Retina (tissue), 1 donor: ENCODE data around the gene MPC2.
"Not testable (repeated sequence)": the region's sequence is repeated elsewhere in the genome, so short reads cannot be mapped to it uniquely, and the experiment has no call there.

Source experiments
- DNase-seq: peaks from one replicate; pipeline ENCODE4 v3.0.0-alpha.2; 2016

Gene MPC2

DNA sequence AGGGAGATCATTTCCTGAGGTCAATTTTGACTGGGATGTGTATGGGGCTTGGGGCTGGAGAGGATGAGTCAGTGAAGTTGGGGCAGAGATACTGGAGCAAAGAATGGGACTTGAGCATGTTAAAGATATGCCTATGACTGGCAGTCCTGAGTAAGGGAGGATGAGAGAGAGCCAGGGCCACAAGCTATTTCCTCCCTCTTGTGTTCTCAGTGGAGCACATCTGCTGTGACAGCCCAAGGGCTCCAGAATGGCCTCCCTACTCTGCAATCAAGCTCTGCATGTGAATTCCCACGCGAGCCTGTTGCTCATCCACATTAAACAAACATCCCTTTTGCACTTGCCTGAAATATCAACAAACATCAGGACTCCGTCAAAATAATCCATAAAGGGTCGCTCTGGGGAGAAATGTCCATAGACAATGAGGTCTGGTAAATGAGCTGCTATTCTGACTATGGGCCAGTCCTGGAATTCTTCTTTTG is 32.2 kb downstream of the MPC2 start:
- DNase-seq: no peak

DNA sequence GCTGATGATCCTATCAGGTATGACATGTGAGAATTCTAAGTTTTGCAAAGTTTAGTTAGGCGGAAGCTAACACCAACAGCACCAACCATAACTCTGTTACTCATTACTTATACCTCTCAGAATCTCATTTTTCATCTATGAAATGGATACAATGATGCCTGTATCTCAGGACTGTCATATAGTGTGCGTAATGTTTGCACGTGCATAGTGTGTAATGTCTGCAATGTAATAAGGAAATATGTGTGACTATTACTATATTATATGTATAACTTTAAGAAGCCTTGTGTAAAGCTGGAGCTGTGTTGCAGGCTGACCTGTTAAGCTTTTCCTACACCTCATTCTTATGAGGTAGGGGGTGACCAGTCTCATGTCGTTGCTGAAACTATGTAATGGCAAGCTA is 36.0 kb downstream of the MPC2 start:
- DNase-seq: no peak

DNA sequence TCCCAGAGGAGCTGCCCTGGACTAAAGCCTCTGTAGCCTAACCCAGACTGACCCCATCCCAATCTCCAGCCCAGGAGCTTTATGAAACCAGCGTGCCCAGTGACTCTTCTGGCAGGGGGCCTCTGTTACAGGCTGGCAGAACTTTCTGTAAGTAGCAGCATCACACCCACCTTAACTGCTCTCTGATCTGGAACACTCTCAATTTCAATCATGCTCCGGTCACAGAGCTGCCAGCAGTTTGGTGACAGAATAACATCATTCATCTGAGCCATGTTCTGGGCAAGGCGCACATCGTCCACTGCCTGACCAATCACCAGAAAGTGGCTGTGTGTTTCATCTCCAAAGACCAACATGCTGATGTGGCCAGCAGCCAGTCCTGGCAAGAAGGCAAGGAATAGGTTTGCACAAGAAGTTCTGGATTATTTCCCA is 37.6 kb downstream of the MPC2 start:
- no peak for DNase-seq

DNA sequence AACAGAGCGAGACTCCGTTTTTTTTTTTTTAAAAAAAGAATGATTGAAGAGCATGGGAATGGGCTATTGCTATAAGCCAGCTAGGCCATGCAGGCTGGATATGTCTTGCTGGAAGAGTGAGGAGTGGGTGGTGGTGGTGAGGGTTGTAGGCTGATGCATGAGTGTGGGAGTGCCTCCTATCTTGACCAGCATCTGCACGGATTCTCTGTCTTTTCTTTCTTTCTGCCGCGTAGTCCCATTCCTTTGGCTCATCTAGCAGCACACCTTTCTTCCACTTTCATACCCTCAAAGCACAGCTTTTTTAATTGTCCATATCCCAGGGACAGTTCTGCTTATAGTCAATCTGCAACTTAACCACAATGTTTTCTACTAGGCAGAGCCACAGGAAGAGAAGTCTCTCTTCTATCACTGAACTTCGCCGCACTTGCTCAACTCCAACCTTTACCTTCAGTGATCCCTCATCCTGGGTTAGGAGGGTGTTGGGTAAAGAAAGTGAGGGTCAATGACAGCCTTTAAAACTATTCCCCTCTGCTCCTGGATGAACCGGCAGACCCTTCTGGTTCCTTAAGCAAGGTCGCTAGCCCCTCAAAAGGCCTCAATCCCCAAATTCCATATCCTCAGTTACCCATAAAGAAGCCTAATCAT is 38.2 kb downstream of the MPC2 start:
- no peak for DNase-seq

DNA sequence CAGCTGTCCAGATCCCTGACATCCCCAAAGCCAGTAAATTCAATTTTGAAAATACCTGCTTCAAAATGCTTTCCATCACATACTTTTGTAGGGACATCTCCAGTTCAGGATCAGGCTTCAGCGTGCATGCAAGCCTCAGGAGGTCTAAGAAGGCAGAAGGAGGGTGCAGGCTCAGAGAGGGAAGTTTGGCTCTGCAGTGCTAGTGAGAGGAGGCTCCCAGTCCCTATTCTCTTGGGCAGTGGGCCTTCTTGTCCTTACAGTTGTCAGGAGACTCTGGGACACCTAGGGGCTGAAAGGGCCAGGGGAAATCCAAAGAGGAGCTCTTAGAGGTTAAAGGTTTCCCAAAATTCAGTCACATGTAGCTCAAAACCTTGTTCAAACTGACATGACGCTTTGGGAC is 43.1 kb downstream of the MPC2 start:
- DNase-seq: no peak

DNA sequence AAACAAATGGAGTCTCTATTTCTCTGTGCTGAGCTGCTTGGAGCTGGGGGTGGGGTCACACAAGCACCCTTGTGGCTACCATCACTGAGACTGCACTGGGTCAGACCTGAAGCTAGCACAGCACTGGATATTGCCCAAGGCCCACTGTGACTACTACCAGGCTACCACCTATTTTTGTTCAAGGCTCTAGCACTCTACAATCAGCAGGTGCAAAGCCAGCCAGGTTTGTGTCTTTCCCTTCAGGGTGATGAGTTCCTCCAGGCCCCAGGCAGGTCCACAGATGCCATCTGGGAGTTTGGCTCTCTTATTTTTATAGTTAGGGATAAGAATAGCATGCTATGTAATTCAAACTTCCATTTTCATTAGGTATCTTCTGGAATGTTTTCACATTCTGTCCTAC is 46.5 kb downstream of the MPC2 start:
- no peak for DNase-seq

DNA sequence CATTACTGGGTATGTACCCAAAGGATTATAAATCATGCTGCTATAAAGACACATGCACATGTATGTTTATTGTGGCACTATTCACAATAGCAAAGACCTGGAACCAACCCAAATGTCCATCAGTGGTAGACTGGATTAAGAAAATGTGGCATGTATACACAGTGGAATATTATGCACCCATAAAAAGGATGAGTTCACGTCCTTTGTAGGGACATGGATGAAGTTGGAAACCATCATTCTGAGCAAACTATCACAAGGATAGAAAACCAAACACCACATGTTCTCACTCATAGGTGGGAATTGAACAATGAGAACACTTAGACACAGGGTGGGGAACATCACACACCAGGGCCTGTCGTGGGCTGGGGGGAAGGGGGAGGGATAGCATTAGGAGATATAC is 49.7 kb downstream of the MPC2 start:
- DNase-seq: not testable (repeated sequence)

DNA sequence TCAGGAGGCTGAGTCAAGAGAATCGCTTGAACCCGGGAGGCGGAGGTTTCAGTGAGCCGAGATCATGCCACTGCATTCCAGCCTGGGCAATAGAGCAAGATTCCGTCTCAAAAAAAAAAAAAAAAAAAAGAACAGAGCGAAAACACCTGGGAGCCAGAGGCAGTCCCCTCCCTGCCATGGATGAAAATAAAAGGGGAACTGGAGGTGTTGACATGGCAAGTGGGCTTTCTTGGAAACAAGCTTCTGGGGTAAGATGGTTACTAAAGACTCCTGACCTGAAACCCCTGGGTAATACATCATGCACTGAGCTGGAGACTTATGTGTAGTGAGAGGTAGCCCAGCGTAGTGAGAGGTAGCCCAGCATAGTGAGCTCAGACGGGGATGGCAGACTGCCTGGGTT is 54.5 kb downstream of the MPC2 start:
- no peak for DNase-seq

DNA sequence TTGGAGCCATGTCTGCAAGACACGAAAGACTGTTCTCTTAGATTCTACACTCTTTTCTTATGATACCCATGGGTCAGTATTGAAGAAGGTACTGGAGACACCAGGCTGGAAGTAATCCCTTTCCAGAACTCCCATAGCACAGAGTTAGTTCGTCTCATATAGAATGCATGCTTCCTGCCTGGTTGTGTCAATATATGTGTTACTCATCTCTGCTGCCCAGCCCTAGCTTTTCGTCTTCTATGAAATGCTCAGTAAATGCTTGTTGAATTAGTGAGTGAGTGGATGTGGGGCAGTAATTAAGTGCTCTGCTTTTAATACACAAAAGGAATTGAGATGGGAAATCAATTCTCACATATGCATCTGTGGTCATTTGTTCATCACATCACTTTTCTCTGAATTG is 55.1 kb downstream of the MPC2 start:
- DNase-seq: no peak

DNA sequence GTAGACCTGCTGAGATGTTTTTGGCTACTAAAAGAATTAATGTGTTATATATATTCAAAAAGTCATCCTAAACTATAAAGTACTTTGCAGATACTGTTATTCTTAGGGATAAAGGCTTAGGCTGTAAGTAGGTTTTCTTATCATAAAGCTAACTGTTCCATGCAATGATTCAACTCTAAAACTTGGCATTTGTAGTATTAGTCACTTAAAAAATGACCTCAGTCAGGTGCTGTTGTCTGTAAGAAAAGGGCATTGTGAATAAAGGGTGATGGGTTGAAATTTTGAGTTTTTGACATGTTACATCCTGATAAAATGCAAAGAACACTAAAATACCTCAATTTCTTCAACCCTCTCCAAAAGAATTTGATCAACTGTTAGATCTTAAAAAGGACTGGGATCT is 55.8 kb downstream of the MPC2 start:
- DNase-seq: no peak

DNA sequence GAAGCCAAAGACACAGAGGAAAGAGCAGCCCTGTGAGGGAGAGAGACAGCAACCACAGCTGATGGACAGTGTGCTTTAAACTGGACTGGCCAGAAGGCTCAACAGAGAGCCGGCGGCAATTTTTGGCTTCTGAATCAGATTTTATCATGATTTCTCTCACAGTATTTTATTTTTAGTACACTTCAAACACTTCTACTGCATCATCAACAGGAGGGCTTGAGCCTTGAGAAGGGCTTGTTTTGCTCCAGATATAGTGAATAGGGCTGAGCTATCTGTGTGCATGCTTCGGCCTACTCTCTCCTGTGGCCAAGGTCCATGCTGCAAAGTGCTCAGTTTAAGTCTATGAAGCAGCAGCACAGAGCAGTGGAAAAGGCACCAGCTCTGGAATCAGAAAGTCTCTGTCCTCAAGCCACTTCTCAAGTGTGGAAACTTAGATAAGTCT is 56.3 kb downstream of the MPC2 start:
- no peak for DNase-seq

DNA sequence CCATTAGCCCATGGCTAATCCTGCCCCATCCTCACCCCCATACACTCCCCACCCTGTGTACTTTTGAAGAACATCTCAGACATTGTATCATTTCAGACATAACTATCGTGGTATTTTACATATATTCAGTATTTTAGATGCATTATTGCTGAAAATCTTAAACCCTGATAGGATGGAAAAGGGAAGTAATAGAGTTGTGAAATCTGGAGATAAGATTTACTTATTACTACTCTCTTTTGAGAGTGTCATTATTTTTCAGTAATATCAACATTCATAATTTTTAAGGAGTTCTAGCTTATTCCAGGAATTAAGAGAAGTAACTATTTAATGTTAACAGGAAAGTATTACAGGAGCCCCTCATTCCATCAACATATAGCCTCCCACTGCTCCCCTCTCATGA is 57.4 kb downstream of the MPC2 start:
- DNase-seq: no peak

DNA sequence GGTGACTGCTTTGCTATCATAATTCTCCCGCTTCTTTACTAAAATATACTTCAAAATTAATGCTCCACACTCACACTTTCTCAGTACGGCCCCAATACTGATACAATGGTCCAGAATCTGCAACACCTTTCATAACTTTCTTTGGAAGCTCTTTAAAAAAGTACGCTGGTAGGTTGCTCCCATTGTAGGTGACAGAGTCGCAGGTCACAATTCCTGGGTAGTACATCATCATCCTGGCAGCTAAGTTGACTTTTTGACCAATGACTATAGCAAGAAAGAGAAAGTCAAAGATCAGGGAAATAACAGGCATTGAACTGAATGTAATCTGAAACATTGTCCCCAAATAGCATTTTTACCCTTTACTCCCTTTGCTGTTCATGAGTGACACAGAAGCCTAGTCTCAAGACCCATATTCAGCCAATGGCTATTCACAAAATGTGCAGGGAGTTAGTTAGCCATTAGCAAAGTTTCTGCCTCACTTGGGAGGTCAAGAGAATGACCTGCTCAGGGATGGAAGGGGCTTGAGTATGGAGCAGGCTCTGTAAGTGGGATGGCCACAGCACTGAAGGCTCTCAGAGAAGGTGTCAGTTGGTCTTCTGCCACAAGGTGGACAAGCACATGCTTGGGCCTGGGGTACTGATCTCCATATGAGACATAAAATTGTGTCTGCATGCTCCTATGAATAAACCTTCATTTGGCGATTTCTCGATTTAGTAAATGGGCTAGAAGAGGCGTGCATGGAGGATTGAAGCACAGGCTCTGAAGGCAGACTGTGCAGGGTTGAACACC is 58.3 kb downstream of the MPC2 start:
- no peak for DNase-seq

DNA sequence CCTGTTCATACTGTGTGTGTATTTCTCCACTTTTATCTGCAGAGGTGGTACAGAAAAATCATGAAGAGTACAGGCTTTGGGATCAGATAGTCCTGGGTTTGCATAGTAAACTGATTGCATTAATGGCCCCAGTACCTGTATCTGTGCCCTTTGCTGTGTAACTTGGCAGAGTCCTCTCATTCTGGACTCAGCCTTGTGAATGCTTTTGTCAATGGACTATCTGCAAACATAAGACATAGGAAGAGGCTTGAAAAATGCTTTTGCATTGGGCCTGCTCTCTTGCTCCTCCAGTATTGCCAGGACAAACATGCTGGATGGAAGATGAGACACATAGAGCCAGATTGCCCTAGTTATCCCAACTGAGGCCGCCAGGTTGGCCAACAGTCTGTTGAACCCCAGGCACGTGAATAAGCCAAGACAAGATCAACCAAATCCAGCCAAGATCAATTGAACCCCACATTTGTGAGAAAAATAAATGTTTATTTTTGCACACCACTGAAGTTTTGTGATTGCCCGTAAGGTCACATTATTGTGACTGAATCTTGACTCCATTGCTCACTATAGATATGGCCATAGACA is 60.2 kb downstream of the MPC2 start:
- no peak for DNase-seq

DNA sequence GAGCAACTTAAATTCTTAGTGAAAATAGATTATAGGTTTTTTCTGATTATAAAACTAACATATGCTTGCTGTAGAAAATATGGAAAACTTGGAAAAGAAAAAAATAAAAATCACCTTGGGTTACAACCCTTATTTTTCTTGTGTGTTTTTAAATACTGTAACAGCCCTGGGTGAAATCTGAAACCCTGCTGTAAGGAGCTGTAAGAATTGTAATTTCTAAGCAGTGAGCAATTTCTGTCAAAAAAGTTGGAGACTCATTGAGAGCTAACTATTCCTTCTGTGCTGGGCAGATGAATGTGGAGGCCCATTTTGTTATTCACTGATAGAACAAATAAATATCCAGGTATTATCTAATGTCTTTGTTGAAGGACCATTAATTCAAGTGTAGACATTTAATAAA is 65.5 kb downstream of the MPC2 start:
- DNase-seq: no peak

DNA sequence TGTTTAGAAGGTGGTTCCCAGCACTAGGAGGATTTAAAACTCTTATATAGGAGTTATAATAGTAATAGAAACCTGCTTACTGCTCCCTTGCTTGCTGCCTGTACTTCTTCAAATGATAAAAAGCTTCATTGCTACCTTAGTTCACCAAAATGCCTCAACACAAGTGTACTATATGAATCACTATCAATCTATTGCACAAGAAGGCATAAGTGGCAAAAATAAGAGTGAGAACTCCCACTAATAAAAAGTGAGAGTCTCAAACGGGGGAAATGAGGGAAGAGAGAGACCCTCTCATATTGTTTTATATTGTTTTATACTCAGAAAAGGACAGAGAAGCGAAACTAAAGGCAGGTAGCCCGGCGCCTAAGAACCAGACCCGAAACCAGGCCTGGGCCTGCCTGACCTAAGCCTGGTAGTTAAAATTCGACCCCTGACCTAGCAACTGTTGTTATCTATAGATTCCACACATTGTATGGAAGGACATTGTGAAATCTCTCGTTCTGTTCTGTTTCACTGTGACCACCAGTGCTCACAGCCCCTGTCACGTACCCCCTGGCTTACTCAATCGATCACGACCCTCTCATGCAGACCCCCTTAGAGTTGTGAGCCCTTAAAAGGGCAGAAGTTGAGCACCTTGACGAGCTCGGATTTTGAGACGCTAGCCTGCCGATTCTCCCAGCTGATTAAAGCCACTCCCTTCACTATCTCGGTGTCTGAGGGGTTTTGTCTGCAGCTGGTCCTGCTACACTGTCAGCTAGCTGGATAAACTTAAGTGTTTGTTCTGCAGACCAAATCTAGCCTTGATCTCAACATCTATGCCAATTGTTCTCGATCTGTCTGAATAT is 67.5 kb downstream of the MPC2 start:
- not testable (repeated sequence) for DNase-seq

DNA sequence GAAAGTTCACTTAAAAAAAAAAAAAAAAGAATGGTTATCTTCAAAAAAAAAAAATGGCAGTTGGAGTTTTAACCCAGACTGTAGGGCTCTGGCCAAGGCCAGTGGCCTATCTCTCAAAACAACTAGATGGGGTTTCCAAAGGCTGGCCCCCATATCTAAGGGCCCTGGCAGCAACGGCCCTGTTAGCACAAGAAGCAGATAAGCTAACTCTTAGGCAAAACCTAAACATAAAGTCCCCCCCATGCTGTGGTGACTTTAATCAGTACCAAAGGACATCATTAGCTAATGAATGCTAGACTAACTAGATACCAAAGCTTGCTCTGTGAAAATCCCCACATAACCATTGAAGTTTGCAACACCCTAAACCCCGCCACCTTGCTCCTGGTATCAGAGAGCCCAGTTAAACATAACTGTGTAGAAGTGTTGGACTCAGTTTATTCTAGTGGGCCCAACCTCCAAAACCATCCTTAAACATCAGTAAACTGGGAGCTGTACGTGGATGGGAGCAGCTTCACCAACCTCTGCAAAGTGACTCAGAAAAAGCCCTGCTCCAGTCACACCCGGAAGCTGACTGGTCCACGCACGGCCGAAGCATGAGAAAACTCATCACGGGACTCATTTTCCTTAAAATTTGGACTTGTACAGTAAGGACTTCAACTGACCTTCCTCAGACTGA is 70.0 kb downstream of the MPC2 start:
- DNase-seq: not testable (repeated sequence)
